GM23248 (cell line): Measurements from ENCODE around the gene REC8.

Experiments used
- EZH2 ChIP-seq: fragments of 200-600 bp; sonication (generic); IDR thresholded peaks from 2 replicates; pipeline ENCODE4 v1.6.1; 2018; ENCODE audit warnings: antibody characterized with exemption, mild to moderate bottlenecking; ENCODE audit not compliant: insufficient read depth, poor library complexity, severe bottlenecking
- EZH2phosphoT487 ChIP-seq: fragments of 200-600 bp; sonication (generic); IDR thresholded peaks from 2 replicates; pipeline ENCODE4 v1.6.1; 2018; ENCODE audit warnings: antibody characterized with exemption, moderate library complexity, mild to moderate bottlenecking, low read depth; ENCODE audit not compliant: insufficient read depth

DNA sequence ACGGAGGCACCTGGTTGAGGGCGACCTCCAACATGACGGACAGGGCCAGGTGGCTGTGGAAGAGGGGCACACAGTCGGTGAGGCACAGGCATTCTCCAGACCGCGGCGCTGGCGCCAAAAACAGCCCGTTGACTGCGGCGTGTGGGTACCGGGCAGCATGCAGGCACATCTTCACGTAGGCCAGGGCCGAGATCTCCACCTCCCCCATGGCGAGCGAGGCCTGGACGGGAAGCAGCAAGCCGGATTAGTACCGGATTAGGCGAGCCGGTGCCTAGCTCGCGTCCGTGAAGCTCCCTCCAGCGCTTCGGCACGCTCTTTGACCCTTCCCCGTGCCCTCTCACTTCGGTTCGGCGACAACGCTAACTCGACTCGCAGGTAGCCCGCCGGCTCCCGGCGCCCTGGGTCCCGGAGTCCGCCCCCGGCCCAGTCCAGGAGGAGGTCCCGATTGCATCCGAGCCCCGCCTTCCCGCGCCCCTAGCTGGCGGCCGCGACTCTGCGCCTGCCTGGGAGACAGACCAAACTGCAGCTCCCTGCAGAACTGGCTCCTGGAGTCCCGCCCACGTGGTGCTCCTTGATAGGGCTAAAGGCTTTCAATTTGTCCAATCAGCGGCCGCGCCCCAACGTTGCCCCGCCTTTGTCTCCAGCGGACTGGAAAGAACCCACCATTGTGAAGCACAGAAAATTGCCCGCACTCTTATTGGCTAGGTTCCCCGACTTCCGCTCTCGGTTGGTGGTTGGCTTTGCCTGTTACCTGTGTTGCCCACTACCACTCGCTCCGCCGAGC lies 30.6 kb upstream of the REC8 start, which contains the start of gene EMC9:
- TF ChIP-seq EZH2phosphoT487 (no peak), EZH2 (no peak)
